ENCODE data around the gene THSD4. TPM values are rescaled to one million over a fixed set of nuclear protein-coding genes. Genes with fewer than 3 reads are reported as not detected.

THSD4 gene
- total RNA-seq, 2 donors from 2014 or later = not detected

DNA sequence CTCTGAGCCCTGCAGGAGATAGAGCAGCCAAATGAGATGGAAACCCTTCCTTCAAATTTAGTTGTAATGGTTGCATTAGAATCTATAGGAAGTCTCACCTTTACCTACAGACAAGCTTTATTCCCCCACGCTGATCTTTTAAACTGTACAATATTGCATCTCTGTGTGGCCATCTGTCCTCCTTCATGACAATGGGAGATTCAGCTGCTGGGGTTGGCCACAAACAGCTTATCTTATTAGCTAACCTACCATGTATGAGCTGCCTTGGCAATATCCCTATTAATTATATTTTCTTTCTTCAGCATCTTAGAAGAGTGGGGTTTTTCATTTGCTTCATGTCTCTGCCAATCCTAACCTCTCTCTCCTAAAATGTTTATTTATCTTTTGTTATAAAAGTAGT, 456.4 kb downstream of the THSD4 start:
- no peak for ATAC-seq
- Mint-ChIP-seq H3K27me3 (peaks cover 21 to 26% of the 10 kb centered on the region in 2 donors), H3K4me3 (no peak overlapping the region), H3K27ac (no peak overlapping the region), H3K4me1 (ENCODE audit: low read depth in 2 of 2) (no peaks in the 10 kb centered on the region), H3K36me3 (no peaks in the 10 kb centered on the region), H3K9me3 (no peaks in the 10 kb centered on the region)
- DNase-seq (ENCODE audit: low spot score) = no peak

DNA sequence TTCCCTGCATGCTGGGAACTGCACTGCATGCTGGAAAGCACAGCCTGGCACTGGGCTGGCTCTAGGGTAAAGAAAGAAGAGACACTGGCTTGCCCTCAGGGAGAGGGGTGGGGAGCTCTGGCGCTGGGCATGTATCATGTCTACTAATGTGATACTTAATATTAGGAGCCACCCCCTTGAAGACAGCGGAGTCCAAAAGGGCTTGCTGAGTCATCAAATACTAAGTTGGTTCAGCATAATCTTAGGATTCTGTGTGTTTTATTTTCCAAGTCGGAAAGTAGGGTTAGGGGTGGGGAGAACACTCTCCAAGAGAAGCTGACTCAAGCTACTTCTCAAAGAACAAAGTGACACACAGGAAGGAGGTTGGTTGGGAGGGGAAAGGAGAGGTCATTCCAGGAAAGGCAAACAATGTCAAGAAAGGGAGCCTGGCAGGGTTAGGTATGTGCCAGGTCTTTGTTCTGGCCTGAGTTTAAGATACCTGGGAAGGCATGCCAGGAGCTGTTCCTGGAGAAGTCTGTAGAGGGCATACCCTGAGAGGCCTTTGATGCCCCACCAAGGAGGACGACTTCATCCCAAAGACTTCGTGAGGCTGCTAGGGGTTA, 457.3 kb downstream of the THSD4 start:
- Mint-ChIP-seq H3K27ac (no peak overlapping the region), H3K27me3 (peaks cover 17 to 20% of the 10 kb centered on the region in 2 donors), H3K36me3 (no peaks in the 10 kb centered on the region), H3K9me3 (no peaks in the 10 kb centered on the region), H3K4me1 (ENCODE audit: low read depth in 2 of 2) (no peaks in the 10 kb centered on the region), H3K4me3 (no peak overlapping the region)
- DNase-seq (ENCODE audit: low spot score) (no peak), ATAC-seq (no peak)

DNA sequence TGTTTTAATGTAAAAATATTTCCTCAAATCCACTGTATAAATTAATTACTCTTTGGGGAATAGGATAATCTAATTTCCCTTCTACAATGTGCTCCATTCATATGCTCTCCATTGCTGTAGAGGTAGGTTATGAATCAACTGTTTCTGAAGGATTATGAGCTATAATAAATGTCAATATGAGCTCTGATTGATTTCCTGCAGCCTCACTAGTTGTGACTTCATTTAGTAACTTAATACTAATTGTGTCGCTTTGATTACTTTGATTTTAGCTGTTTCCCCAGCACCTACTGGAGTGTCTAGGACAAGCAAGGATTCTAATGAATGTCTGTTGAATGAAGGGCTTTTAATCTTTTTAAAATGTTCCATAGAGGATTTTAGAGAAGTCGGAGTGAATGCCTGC, 458.3 kb downstream of the THSD4 start:
- H3K27me3 Mint-ChIP-seq = peaks cover 9 to 22% of the 10 kb centered on the region in 2 donors
- DNase-seq (ENCODE audit: low spot score) (no peak), ATAC-seq (no peak)
- no peak overlapping the region for H3K4me3 Mint-ChIP-seq
- no peaks in the 10 kb centered on the region for H3K9me3 Mint-ChIP-seq
- no peaks in the 10 kb centered on the region for H3K36me3 Mint-ChIP-seq
- H3K4me1 Mint-ChIP-seq (ENCODE audit: low read depth in 2 of 2) = no peaks in the 10 kb centered on the region
- no peak overlapping the region for H3K27ac Mint-ChIP-seq

DNA sequence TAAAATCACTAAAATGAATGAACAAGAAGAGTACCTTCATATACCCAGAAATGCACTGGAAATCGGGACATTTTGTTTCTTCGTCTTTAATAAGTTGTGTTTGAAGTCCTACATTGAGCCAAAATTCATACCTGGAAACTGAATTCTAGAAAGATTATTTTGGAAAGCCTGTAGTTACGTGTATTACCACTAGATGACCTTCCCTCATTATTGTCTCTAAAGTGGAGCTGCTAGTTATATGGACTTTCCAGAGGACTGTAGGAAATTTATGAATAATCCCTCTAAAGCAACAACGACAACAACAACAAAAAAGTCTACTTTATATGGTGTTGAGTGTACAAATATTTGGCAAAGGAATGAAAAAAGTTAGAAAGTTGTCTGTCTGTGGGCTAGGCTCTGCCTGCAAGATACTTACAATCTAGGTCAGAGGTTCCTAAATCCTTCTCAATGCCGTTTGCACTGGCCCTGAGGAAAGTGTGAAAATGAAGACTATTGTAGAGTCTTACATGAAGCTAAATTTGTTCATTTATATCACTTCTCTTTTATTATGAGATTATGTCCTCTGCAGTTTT, 460.3 kb downstream of the THSD4 start:
- Mint-ChIP-seq H3K27ac (no peak overlapping the region), H3K36me3 (no peaks in the 10 kb centered on the region), H3K4me1 (ENCODE audit: low read depth in 2 of 2) (no peaks in the 10 kb centered on the region), H3K27me3 (peaks cover 0 to 24% of the 10 kb centered on the region in 2 donors), H3K9me3 (no peaks in the 10 kb centered on the region), H3K4me3 (no peak overlapping the region)
- ATAC-seq = no peak
- DNase-seq (ENCODE audit: low spot score) = no peak

DNA sequence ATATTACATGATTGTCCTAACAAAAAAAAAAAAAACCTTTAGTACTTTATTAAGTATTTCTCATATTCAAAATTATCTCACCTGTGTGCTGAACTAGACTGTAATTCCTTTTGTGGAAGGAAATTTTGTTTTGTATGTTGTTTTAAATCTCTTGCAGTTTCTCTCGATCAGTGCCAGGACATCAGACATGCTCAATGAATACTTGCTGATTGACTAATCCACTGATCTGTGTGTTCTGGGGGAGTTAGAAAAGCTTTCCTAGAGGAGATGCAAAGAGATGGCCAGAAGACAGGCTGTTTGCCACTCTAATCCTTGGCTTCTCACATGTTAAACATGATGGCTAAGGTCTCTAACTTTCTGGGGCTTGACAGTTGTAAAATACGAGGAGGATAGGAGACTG, 461.8 kb downstream of the THSD4 start:
- H3K36me3 Mint-ChIP-seq = no peaks in the 10 kb centered on the region
- no peak overlapping the region for H3K4me3 Mint-ChIP-seq
- DNase-seq (ENCODE audit: low spot score) = no peak
- H3K9me3 Mint-ChIP-seq = no peaks in the 10 kb centered on the region
- H3K27me3 Mint-ChIP-seq = peaks cover 8 to 27% of the 10 kb centered on the region in 2 donors
- no peak overlapping the region for H3K27ac Mint-ChIP-seq
- no peaks in the 10 kb centered on the region for H3K4me1 Mint-ChIP-seq (ENCODE audit: low read depth in 2 of 2)
- no peak for ATAC-seq

DNA sequence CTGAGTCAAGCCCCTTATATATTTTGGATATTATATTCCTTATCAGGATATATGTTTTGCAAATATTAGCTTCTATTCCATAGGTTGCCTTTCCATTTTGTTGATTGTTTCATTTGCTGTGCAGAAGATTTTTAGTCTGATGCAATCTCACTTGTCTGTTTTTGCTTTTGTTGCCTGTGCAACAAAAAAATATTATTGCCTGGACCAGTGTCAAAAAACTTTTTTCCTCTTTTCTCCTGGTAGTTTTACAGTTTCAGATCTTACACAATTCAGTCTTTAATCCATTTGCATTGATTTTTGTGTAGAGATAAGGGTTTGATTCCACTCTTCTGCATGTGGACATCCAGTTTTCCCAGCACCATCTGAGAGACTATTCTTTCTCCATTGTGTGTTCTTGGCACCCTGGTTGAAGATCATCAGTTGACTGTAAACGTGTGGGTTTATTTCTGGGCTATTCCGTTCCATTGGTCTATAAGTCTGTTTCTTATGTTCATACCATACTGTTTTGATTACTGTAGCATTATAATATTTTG, 466.2 kb downstream of the THSD4 start:
- H3K4me1 Mint-ChIP-seq (ENCODE audit: low read depth in 2 of 2) = no peaks in the 10 kb centered on the region
- H3K4me3 Mint-ChIP-seq = no peak overlapping the region
- H3K9me3 Mint-ChIP-seq = peaks cover 8% of the 10 kb centered on the region
- DNase-seq (ENCODE audit: low spot score) = no peak
- H3K27ac Mint-ChIP-seq = no peak overlapping the region
- no peak for ATAC-seq
- peaks cover 18 to 30% of the 10 kb centered on the region in 2 donors for H3K27me3 Mint-ChIP-seq
- peaks cover 8% of the 10 kb centered on the region for H3K36me3 Mint-ChIP-seq

DNA sequence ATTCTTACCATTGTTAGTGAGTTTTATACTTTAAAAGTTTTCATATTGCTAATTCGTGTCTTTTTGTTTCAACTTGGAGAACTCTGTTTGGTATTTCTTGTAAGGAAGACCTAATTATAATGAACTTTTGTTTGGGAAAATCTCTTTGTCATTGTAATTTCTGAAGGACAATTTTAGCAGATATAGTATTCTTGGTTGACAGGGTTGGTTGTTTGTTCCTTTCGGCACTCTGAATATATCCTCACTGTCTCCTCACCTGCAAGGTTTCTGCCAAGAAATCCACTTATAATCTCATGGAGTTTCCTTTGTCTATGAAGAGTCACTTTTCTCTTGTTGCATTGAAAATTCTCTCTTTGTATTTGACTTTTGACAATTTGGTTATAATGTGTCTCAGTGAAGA, 469.9 kb downstream of the THSD4 start:
- Mint-ChIP-seq H3K4me3 (no peak overlapping the region), H3K9me3 (peaks cover 8% of the 10 kb centered on the region), H3K27ac (no peak overlapping the region), H3K36me3 (peaks cover 8% of the 10 kb centered on the region), H3K4me1 (ENCODE audit: low read depth in 2 of 2) (no peaks in the 10 kb centered on the region), H3K27me3 (peaks cover 20 to 30% of the 10 kb centered on the region in 2 donors)
- ATAC-seq (no peak), DNase-seq (ENCODE audit: low spot score) (no peak)

DNA sequence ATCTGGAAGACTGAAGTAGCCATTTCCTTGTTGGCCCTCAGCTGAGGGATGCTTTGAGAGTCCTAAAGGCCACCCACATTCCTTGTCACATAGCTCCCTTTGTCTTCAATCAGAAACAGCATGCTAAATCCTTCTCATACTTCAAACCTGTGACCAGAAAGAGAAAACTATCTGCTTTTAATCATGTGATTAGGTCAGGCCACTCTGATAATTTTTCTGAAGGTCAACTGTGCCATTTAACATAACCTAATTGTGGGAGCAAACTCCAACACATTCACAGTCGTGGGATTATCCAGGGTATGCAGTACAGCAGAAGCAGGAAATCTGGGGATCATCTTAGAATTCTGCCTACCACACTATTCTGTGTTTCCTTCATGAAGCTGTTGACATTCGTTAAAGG, 471.2 kb downstream of the THSD4 start:
- DNase-seq (ENCODE audit: low spot score) = no peak
- peaks cover 22 to 28% of the 10 kb centered on the region in 2 donors for H3K27me3 Mint-ChIP-seq
- H3K36me3 Mint-ChIP-seq = peaks cover 8% of the 10 kb centered on the region

DNA sequence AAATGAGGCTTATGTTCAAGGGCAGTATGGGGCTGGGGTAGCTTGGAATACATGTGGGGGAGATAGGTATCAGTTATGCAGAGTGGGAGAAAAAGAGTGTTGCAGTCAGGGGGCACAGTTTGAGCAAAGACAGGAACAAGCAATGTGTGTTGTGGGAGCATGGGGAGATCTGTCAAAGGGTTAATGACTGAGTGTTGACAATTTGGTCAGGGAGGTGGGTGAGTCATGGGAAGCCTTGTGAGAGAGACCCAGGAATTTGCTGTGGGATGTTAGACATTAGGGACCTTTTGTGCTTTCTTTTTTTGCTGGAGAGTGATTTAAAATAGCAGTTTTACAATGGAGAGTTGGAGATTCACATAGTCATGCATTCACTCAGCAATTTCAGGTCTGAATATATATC, 473.5 kb downstream of the THSD4 start:
- no peak for ATAC-seq
- H3K36me3 Mint-ChIP-seq = peaks cover 8% of the 10 kb centered on the region
- peaks cover 9 to 13% of the 10 kb centered on the region in 2 donors for H3K27me3 Mint-ChIP-seq
- H3K9me3 Mint-ChIP-seq = peaks cover 5% of the 10 kb centered on the region
- no peak for DNase-seq (ENCODE audit: low spot score)
- no peak overlapping the region for H3K27ac Mint-ChIP-seq
- no peak overlapping the region for H3K4me3 Mint-ChIP-seq
- H3K4me1 Mint-ChIP-seq (ENCODE audit: low read depth in 2 of 2) = no peaks in the 10 kb centered on the region

More for the DNA sequence above, 471.2 kb downstream of the THSD4 start:
- Mint-ChIP-seq H3K4me1 (ENCODE audit: low read depth in 2 of 2) (no peaks in the 10 kb centered on the region), H3K27ac (no peak overlapping the region), H3K4me3 (no peak overlapping the region), H3K9me3 (peaks cover 8% of the 10 kb centered on the region)
- ATAC-seq = no peak

DNA sequence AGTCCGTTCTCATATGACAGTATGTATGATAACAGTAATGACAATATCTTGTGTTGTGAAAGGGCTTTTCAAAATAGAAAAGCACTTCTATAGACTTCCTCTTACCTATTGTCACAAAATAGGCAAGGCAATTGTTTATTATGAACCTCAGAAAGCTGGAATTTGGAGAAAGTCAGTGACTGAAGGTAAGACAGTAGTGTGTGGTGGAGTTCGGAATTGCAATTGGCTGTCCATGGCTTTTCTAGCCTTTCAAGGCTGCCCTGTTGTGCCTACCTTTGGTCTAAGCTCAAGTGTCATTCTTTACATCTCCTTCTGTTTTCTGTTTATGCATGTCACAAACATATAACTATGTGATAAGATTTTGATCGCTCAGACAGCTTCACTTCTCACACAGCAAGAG, 475.8 kb downstream of the THSD4 start:
- Mint-ChIP-seq H3K9me3 (no peaks in the 10 kb centered on the region), H3K4me3 (no peak overlapping the region), H3K36me3 (no peaks in the 10 kb centered on the region), H3K4me1 (ENCODE audit: low read depth in 2 of 2) (no peaks in the 10 kb centered on the region), H3K27ac (no peak overlapping the region), H3K27me3 (peaks cover 0 to 13% of the 10 kb centered on the region in 2 donors)
- DNase-seq (ENCODE audit: low spot score) (no peak), ATAC-seq (no peak)

DNA sequence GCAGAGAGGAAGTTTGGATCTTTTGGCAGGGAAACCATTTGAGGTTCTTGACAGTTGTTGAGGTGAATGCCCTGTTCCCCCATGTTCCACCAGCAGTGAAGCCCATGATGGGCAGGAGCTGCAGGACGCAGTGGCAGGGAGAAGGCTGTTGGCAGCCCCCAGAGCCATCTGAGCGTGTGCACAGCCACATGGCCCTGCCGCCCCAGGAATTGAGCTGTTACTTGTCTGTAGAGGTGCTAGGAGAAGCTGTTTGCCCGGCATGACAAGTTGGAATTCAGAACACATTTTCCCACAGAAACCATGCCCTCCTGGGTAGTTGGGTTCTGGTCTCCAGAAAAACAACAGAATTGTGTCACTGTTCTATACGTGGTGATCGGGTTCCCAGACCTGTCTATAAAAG, 476.9 kb downstream of the THSD4 start:
- no peak overlapping the region for H3K27ac Mint-ChIP-seq
- no peak overlapping the region for H3K4me3 Mint-ChIP-seq
- no peaks in the 10 kb centered on the region for H3K4me1 Mint-ChIP-seq (ENCODE audit: low read depth in 2 of 2)
- no peaks in the 10 kb centered on the region for H3K9me3 Mint-ChIP-seq
- DNase-seq (ENCODE audit: low spot score) = no peak
- no peaks in the 10 kb centered on the region for H3K36me3 Mint-ChIP-seq
- peaks cover 0 to 15% of the 10 kb centered on the region in 2 donors for H3K27me3 Mint-ChIP-seq
- no peak for ATAC-seq

DNA sequence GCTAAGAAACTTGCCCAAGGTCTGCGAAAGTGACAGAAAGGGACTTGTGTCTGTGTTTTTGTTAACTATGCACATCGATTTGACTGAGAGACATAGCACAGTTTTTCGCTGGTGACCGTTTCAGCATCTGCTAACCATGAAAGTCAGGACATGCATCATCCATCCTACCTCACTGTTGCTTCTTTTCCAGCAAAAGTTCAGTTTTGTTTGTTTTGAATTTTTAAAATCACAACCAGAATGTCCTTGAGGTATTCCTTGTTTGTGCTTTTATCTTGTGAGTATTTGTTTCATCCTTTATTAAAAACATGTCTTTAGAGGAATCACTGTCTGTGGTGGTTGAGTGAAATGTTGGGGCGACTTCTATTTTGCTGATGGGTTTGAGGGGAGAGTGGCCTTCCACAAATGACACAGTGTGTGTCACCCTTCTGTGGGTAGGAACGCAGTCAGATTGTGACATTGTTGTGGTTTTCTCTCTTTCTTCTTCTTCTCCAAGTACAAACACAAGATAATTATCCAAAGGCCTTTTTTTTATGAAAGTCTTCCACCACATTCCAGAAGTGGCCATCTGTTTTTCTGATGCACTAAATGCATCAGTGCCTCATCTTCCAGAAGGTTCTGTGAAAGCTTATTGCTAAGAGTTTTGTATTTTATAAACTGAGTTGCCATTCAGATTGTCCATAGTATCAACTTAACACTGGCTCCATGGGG, 480.7 kb downstream of the THSD4 start:
- Mint-ChIP-seq H3K4me1 (ENCODE audit: low read depth in 2 of 2) (no peaks in the 10 kb centered on the region), H3K9me3 (no peaks in the 10 kb centered on the region), H3K36me3 (no peaks in the 10 kb centered on the region), H3K4me3 (no peak overlapping the region), H3K27me3 (peaks cover 8% of the 10 kb centered on the region in 2 donors), H3K27ac (no peak overlapping the region)
- no peak for ATAC-seq
- no peak for DNase-seq (ENCODE audit: low spot score)

DNA sequence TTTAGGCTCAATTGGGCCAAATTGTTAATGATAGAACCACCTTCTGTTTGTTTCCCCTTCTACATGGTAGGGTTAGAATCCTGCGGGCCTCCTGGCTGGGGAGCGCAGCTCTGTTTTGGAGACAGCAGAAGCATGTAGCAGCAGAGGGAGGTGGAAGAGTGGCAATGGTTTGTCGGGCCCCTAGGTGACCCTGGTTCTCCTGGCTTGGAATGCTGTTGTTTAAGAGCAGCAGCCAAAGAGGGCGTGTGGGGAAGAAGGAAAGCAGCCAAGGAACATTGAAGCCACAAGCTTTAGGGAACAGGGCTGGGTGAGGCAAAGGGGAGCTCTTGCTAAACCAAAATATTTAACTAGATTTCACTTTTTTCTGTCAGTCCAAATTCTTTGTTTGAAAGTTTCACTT, 481.4 kb downstream of the THSD4 start:
- no peaks in the 10 kb centered on the region for H3K9me3 Mint-ChIP-seq
- DNase-seq (ENCODE audit: low spot score) = no peak

DNA sequence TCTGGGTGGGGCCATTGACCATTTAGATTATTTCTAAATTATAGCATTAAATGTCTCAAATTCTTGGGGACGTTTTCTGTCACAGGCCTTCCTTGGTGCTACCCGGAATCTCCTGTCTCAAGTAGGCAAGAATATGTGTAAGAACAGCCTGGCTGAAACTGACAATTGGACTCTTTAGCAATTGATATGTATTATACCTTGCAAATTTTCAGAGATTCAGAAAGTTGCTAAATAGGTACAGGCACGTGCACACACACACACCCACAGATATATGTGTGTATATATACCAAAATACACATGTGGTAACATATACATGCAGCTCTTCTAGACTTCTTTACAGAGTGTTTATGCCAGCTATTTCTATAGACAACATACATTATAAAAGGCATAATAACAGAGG, 481.9 kb downstream of the THSD4 start:
- Mint-ChIP-seq H3K36me3 (no peaks in the 10 kb centered on the region), H3K27me3 (peaks cover 9 to 14% of the 10 kb centered on the region in 2 donors), H3K4me3 (no peak overlapping the region), H3K27ac (no peak overlapping the region), H3K4me1 (ENCODE audit: low read depth in 2 of 2) (no peaks in the 10 kb centered on the region), H3K9me3 (no peaks in the 10 kb centered on the region)
- ATAC-seq (no peak), DNase-seq (ENCODE audit: low spot score) (no peak)

More for the DNA sequence above, 481.4 kb downstream of the THSD4 start:
- peaks cover 5 to 10% of the 10 kb centered on the region in 2 donors for H3K27me3 Mint-ChIP-seq
- H3K4me3 Mint-ChIP-seq = no peak overlapping the region
- no peak overlapping the region for H3K27ac Mint-ChIP-seq
- H3K36me3 Mint-ChIP-seq = no peaks in the 10 kb centered on the region
- ATAC-seq = no peak
- no peaks in the 10 kb centered on the region for H3K4me1 Mint-ChIP-seq (ENCODE audit: low read depth in 2 of 2)

All from natural killer cell treated with Interleukin-12 subunit alpha and Interleukin-12 subunit beta and Interleukin-15 and Interleukin-18, amount 100 ng/mL, for 72 hours (primary cell).